Osteoblast (primary cell): ENCODE results near the gene CCDC71L. TPM values are rescaled to one million over a fixed set of nuclear protein-coding genes. Genes with fewer than 3 reads are reported as not detected.
A peak's percentile ranks its signal among the peaks of the same experiment; 100 is the strongest.

Experiments
- DNase-seq: peaks from one replicate; pipeline ENCODE4 v3.0.0; 2011; ENCODE audit warnings: low spot score, mixed read lengths; ENCODE audit not compliant: insufficient read length; ENCODE audit errors: missing footprints
- H2AFZ ChIP-seq: 2 replicates; pipeline ENCODE4 v1.6.0; 2011; ENCODE audit warnings: mild to moderate bottlenecking, low read length
- H3K27ac ChIP-seq: 2 replicates; pipeline ENCODE4 v1.5.1; 2011; ENCODE audit warnings: mild to moderate bottlenecking, low read depth, low read length, moderate library complexity
- H3K27me3 ChIP-seq: 2 replicates; pipeline ENCODE4 v1.6.0; 2012; ENCODE audit warnings: mild to moderate bottlenecking, control low read depth, inconsistent platforms, low read length, moderate library complexity; ENCODE audit not compliant: insufficient read depth
- H3K36me3 ChIP-seq: 2 replicates; pipeline ENCODE4 v1.5.1; 2011; ENCODE audit warnings: mild to moderate bottlenecking, low read length, control low read depth, moderate library complexity; ENCODE audit not compliant: insufficient read depth
- H3K4me1 ChIP-seq: 2 replicates; pipeline ENCODE4 v1.5.1; 2011; ENCODE audit warnings: mild to moderate bottlenecking, low read length, control low read depth, moderate library complexity; ENCODE audit not compliant: insufficient read depth
- H3K4me2 ChIP-seq: 2 replicates; pipeline ENCODE4 v1.6.0; 2011; ENCODE audit warnings: mild to moderate bottlenecking, low read length; ENCODE audit not compliant: insufficient read depth
- H3K4me3 ChIP-seq: fragments of 200-600 bp; sonication (generic); 3 replicates; pipeline ENCODE4 v1.5.1; 2012; ENCODE audit warnings: mild to moderate bottlenecking, low read length, inconsistent platforms; ENCODE audit not compliant: insufficient read depth
- H3K79me2 ChIP-seq: 2 replicates; pipeline ENCODE4 v1.6.0; 2012; ENCODE audit warnings: mild to moderate bottlenecking, low read length, control low read depth, inconsistent platforms; ENCODE audit not compliant: insufficient read depth
- H3K9me3 ChIP-seq: 2 replicates; pipeline ENCODE4 v1.5.1; 2011; ENCODE audit warnings: low read depth, low read length, control low read depth
- H4K20me1 ChIP-seq: 2 replicates; pipeline ENCODE4 v1.6.0; 2012; ENCODE audit warnings: mild to moderate bottlenecking, low read length, control low read depth; ENCODE audit not compliant: insufficient read depth
- CTCF ChIP-seq: IDR thresholded peaks from 2 replicates; pipeline ENCODE4 v1.5.1; 2011; ENCODE audit warnings: mild to moderate bottlenecking, low read depth, low read length, moderate library complexity; ENCODE audit errors: extremely low read depth
- total RNA-seq: library from RNA; depleted of rRNA; stranded (reverse); fragments of >200 nt; gene quantifications from 2 replicates; pipeline ENCODE4 v1.2.3, GENCODE V29; 2012

The CCDC71L gene
- total RNA-seq, 1 donor = 29.3 TPM

GRCh38 chr7:106625678-106626301 is 35.2 kb downstream of the CCDC71L start:
- H2AFZ ChIP-seq = no peak overlapping the region
- H3K4me2 ChIP-seq = no peak overlapping the region
- H3K27me3 ChIP-seq = no peaks in the 10 kb centered on the region
- H4K20me1 ChIP-seq = no peaks in the 10 kb centered on the region
- no peak for DNase-seq
- no peak for TF ChIP-seq CTCF
- no peak overlapping the region for H3K27ac ChIP-seq
- H3K4me3 ChIP-seq = no peak overlapping the region
- no peaks in the 10 kb centered on the region for H3K9me3 ChIP-seq
- peaks cover 24% of the 10 kb centered on the region for H3K4me1 ChIP-seq
- no peaks in the 10 kb centered on the region for H3K36me3 ChIP-seq
- H3K79me2 ChIP-seq = no peaks in the 10 kb centered on the region

- peak overlapping the region; percentile 40 for H3K4me2 ChIP-seq
These were observed 37.1 kb downstream of the CCDC71L start for GRCh38 chr7:106623853-106624252.

GRCh38 chr7:106623315-106623660 is 37.7 kb downstream of the CCDC71L start:
- H3K4me3 ChIP-seq = no peak overlapping the region
- no peak overlapping the region for H2AFZ ChIP-seq
- no peaks in the 10 kb centered on the region for H3K27me3 ChIP-seq
- H3K9me3 ChIP-seq = no peaks in the 10 kb centered on the region
- H3K4me1 ChIP-seq = peaks cover 21% of the 10 kb centered on the region
- H3K36me3 ChIP-seq = no peaks in the 10 kb centered on the region
- no peak overlapping the region for H3K4me2 ChIP-seq
- DNase-seq = no peak
- no peaks in the 10 kb centered on the region for H3K79me2 ChIP-seq
- peak overlapping the region; percentile 31 for H3K27ac ChIP-seq
- H4K20me1 ChIP-seq = no peaks in the 10 kb centered on the region
- no peak for TF ChIP-seq CTCF

More at GRCh38 chr7:106623853-106624252, 37.1 kb downstream of the CCDC71L start:
- no peak for TF ChIP-seq CTCF
- Histone ChIP-seq H3K4me1 (peaks cover 20% of the 10 kb centered on the region), H3K36me3 (no peaks in the 10 kb centered on the region), H3K27me3 (no peaks in the 10 kb centered on the region), H2AFZ (no peak overlapping the region), H3K27ac (peak overlapping the region; percentile 35), H3K79me2 (no peaks in the 10 kb centered on the region), H4K20me1 (no peaks in the 10 kb centered on the region), H3K9me3 (no peaks in the 10 kb centered on the region), H3K4me3 (no peak overlapping the region)
- DNase-seq = no peak

GRCh38 chr7:106622654-106623314 is 38.2 kb downstream of the CCDC71L start:
- Histone ChIP-seq H3K79me2 (no peaks in the 10 kb centered on the region), H4K20me1 (no peaks in the 10 kb centered on the region), H3K27ac (no peak overlapping the region), H2AFZ (no peak overlapping the region), H3K4me3 (no peak overlapping the region), H3K27me3 (no peaks in the 10 kb centered on the region), H3K4me1 (peaks cover 26% of the 10 kb centered on the region), H3K36me3 (no peaks in the 10 kb centered on the region), H3K9me3 (no peaks in the 10 kb centered on the region), H3K4me2 (no peak overlapping the region)
- TF ChIP-seq CTCF = no peak
- DNase-seq = no peak
